Loucy (cell line): ENCODE results near the gene ZCCHC24.

Experiments
- H2AFZ ChIP-seq: fragments of 200-600 bp; sonication (generic); 2 replicates; pipeline ENCODE4 v1.6.0; 2016; ENCODE audit warnings: antibody characterized with exemption, mild to moderate bottlenecking, low read length, moderate library complexity
- H3F3A ChIP-seq: fragments of 200-600 bp; 2 replicates; pipeline ENCODE4 v1.6.0; 2016; ENCODE audit warnings: antibody characterized with exemption, low read depth, mild to moderate bottlenecking
- H3K27me3 ChIP-seq: fragments of 200-600 bp; sonication (generic); 2 replicates; pipeline ENCODE4 v1.6.1; 2014; ENCODE audit warnings: low read length, mild to moderate bottlenecking; ENCODE audit not compliant: insufficient read depth, poor library complexity, severe bottlenecking
- H3K36me3 ChIP-seq: fragments of 200-600 bp; sonication (generic); 2 replicates; pipeline ENCODE4 v1.6.1; 2016; ENCODE audit warnings: low read length; ENCODE audit not compliant: insufficient read depth
- H3K4me1 ChIP-seq: fragments of 200-600 bp; sonication (generic); 2 replicates; pipeline ENCODE4 v1.5.1; 2014; ENCODE audit warnings: low read length, mild to moderate bottlenecking; ENCODE audit not compliant: insufficient read depth, poor library complexity, severe bottlenecking
- H3K4me2 ChIP-seq: fragments of 200-600 bp; sonication (generic); 2 replicates; pipeline ENCODE4 v1.6.0; 2014; ENCODE audit warnings: antibody characterized with exemption, low read length, low read depth, mild to moderate bottlenecking; ENCODE audit not compliant: poor library complexity, severe bottlenecking
- H3K4me3 ChIP-seq: fragments of 200-600 bp; sonication (generic); 2 replicates; pipeline ENCODE4 v1.5.1; 2014; ENCODE audit warnings: low read length, mild to moderate bottlenecking, mixed read lengths; ENCODE audit not compliant: poor library complexity, severe bottlenecking
- H3K79me2 ChIP-seq: fragments of 200-600 bp; sonication (generic); 2 replicates; pipeline ENCODE4 v1.6.1; 2014; ENCODE audit warnings: low read length; ENCODE audit not compliant: insufficient read depth
- H3K9ac ChIP-seq: fragments of 200-600 bp; sonication (generic); 2 replicates; pipeline ENCODE4 v1.6.0; 2014; ENCODE audit warnings: mild to moderate bottlenecking, low read depth, low read length, moderate library complexity; ENCODE audit not compliant: poor library complexity, severe bottlenecking
- H3K9me2 ChIP-seq: fragments of 200-600 bp; sonication (generic); replicated peaks from 2 replicates; pipeline ENCODE4 v1.6.1; 2016; ENCODE audit warnings: low read depth, low read length, mixed read lengths
- H3K9me3 ChIP-seq: fragments of 200-600 bp; sonication (generic); 2 replicates; pipeline ENCODE4 v1.6.1; 2014; ENCODE audit warnings: mild to moderate bottlenecking, antibody characterized with exemption, low read length, low read depth; ENCODE audit not compliant: insufficient read depth
- H4K20me1 ChIP-seq: fragments of 200-600 bp; sonication (generic); 2 replicates; pipeline ENCODE4 v1.6.0; 2014; ENCODE audit warnings: antibody characterized with exemption, low read length, mild to moderate bottlenecking; ENCODE audit not compliant: insufficient read depth, poor library complexity, severe bottlenecking
- EZH2phosphoT487 ChIP-seq: fragments of 200-600 bp; IDR thresholded peaks from 2 replicates; pipeline ENCODE4 v1.6.1; 2018; ENCODE audit warnings: antibody characterized with exemption, mild to moderate bottlenecking, moderate library complexity, borderline replicate concordance
- TF ChIP-seq, protein P1 (sequence below): fragments of 200-600 bp; sonication (generic); conservative IDR thresholded peaks from 2 replicates; pipeline ENCODE4 v1.5.1; 2014; ENCODE audit warnings: mild to moderate bottlenecking, antibody characterized with exemption, low read length

The ZCCHC24 gene

DNA sequence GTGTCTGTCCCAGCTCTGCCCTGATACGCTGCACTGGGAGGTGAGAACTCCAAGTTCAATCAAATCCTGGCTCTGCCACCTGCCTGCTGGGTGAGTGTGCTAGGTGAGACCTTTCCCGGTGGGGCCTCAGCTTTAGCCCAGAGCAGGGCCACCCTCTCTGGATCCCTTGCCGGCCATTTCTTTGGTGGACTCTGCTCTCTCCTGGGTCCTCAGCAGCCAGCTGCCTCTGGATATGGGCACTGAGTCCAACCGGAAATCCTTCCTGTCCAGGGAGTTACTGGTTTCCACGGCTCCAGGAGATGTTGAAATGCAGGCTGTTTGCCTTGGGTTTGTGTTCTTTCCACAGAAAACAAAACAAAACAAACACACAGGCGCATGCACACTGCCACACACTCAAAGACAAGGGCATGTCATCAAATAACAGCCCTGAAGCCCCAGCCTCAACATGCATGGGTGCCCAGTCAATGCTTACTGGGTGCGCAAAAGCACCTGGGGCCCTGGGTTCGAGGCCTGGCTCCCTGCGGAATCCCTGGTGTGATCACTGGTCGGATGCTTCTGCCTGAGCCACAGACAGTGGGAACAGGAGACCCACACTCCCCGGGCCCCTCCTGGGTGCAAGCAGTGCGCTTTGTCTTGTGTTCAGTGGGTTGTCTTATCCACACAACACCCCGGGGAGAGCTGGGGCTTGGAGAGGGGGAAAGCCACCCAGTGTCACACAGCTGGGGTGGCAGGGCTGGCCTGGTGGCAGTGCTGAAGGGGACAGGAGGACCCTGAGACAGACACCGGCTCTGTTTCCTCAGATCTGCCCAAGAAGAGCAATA lies 65.1 kb downstream of the ZCCHC24 start:
- Histone ChIP-seq H3K27me3 (no peaks in the 10 kb centered on the region), H3K9me3 (no peaks in the 10 kb centered on the region), H3F3A (no peaks in the 10 kb centered on the region), H3K4me2 (no peak overlapping the region), H4K20me1 (no peaks in the 10 kb centered on the region), H3K79me2 (no peaks in the 10 kb centered on the region), H3K4me1 (peaks cover 7% of the 10 kb centered on the region), H3K4me3 (no peak overlapping the region), H3K9ac (no peak overlapping the region), H2AFZ (no peak overlapping the region), H3K36me3 (no peaks in the 10 kb centered on the region), H3K9me2 (no peaks in the 10 kb centered on the region)
- TF ChIP-seq, protein P1, sequence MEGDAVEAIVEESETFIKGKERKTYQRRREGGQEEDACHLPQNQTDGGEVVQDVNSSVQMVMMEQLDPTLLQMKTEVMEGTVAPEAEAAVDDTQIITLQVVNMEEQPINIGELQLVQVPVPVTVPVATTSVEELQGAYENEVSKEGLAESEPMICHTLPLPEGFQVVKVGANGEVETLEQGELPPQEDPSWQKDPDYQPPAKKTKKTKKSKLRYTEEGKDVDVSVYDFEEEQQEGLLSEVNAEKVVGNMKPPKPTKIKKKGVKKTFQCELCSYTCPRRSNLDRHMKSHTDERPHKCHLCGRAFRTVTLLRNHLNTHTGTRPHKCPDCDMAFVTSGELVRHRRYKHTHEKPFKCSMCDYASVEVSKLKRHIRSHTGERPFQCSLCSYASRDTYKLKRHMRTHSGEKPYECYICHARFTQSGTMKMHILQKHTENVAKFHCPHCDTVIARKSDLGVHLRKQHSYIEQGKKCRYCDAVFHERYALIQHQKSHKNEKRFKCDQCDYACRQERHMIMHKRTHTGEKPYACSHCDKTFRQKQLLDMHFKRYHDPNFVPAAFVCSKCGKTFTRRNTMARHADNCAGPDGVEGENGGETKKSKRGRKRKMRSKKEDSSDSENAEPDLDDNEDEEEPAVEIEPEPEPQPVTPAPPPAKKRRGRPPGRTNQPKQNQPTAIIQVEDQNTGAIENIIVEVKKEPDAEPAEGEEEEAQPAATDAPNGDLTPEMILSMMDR: no peak
- no peak for TF ChIP-seq EZH2phosphoT487

- Histone ChIP-seq H3K36me3 (no peaks in the 10 kb centered on the region), H3K4me1 (peaks cover 8% of the 10 kb centered on the region), H3K4me2 (no peak overlapping the region), H3F3A (no peaks in the 10 kb centered on the region), H3K9ac (no peak overlapping the region), H3K27me3 (no peaks in the 10 kb centered on the region), H3K9me3 (no peaks in the 10 kb centered on the region), H3K4me3 (no peak overlapping the region), H3K9me2 (no peaks in the 10 kb centered on the region), H4K20me1 (no peaks in the 10 kb centered on the region), H3K79me2 (no peaks in the 10 kb centered on the region), H2AFZ (no peak overlapping the region)
- TF ChIP-seq, protein P1: no peak
- TF ChIP-seq EZH2phosphoT487: no peak
Measured at GRCh38 chr10:79379512-79380124, 65.8 kb downstream of the ZCCHC24 start.

DNA sequence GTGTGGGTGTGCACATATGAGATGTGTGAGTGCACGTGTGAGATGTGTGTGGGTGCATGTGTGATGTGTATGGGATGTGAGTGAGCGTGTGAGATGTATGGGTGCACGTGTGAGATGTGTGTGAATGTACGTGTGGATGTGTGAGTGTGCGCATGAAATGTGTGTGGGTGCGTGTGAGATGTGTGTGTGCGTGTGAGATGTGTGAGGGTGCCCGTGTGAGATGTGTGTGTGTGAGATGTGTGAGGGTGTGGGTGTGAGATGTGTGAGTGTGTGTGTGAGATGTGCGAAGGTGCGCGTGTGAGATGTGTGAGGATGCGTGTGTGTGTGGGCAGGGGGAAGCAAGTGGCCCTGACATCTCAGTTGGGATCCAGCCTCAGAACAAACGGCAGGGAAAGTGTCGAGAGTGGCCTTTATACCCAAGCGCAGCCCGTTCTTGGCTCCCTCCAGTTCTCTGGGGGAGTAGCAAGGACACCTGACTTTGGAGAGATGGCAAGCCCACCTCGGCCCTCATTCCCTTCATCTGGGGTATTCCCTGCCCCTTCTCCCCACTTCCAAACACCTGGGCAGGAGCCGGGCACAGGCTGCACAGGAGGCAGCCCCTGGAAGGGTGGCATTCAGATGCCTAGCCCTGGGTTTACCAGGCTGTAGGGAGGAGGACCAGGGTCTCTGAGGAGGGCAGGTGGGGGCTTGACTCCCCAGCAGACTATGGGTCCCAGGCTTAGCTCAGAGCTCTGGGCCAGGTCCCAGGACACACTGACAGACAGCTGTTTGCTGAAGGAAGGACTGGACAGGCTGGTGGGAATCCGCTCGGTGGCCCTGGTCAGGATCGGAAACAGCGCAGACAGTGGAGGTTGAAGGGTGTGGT lies 66.5 kb downstream of the ZCCHC24 start:
- Histone ChIP-seq H3K4me1 (peaks cover 8% of the 10 kb centered on the region), H3F3A (no peaks in the 10 kb centered on the region), H3K36me3 (no peaks in the 10 kb centered on the region), H2AFZ (no peak overlapping the region), H3K4me2 (no peak overlapping the region), H3K9ac (no peak overlapping the region), H4K20me1 (no peaks in the 10 kb centered on the region), H3K4me3 (no peak overlapping the region), H3K9me3 (no peaks in the 10 kb centered on the region), H3K27me3 (no peaks in the 10 kb centered on the region), H3K9me2 (no peaks in the 10 kb centered on the region), H3K79me2 (no peaks in the 10 kb centered on the region)
- TF ChIP-seq, protein P1: no peak
- no peak for TF ChIP-seq EZH2phosphoT487
